GM20000 (cell line): ENCODE data around the gene SLC25A40.

Experiments used
- DNase-seq: peaks from one replicate; pipeline ENCODE4 v3.0.0; 2012; ENCODE audit warnings: low spot score
- CTCF ChIP-seq: IDR thresholded peaks from 2 replicates; pipeline ENCODE4 v1.5.1; 2012; ENCODE audit warnings: mild to moderate bottlenecking, control low read depth; ENCODE audit errors: extremely low read depth, missing control alignments

The SLC25A40 gene

GRCh38 chr7:87785368-87785995 lies 90.7 kb downstream of the SLC25A40 start:
- DNase-seq = no peak
- TF ChIP-seq CTCF = no peak

GRCh38 chr7:87784424-87784823 lies 91.7 kb downstream of the SLC25A40 start:
- DNase-seq = no peak
- no peak for TF ChIP-seq CTCF
